ENCODE data around the gene TRIM72.
A peak's percentile ranks its signal among the peaks of the same experiment; 100 is the strongest.
"Not testable (repeated sequence)": the region's sequence is repeated elsewhere in the genome, so short reads cannot be mapped to it uniquely, and the experiment has no call there.

The TRIM72 gene

GRCh38 chr16:31191697-31192428 is 22.1 kb upstream of the TRIM72 start:
- no peak for DNase-seq

- DNase-seq: no peak
Observed at GRCh38 chr16:31192856-31193642, 20.9 kb upstream of the TRIM72 start.

GRCh38 chr16:31193874-31194273 is 20.0 kb upstream of the TRIM72 start:
- DNase-seq: no peak

- no peak for DNase-seq
Observed at GRCh38 chr16:31194898-31195297, 19.0 kb upstream of the TRIM72 start.

GRCh38 chr16:31195861-31196260 is 18.1 kb upstream of the TRIM72 start:
- DNase-seq: not testable (repeated sequence)

GRCh38 chr16:31196324-31197088 is 17.4 kb upstream of the TRIM72 start:
- no peak for DNase-seq

- DNase-seq: no peak
Observed at GRCh38 chr16:31198207-31198882, 15.6 kb upstream of the TRIM72 start.

GRCh38 chr16:31199430-31200041 is 14.4 kb upstream of the TRIM72 start:
- no peak for DNase-seq

- DNase-seq: not testable (repeated sequence)
Observed at GRCh38 chr16:31200111-31200510, 13.8 kb upstream of the TRIM72 start.

GRCh38 chr16:31200821-31201568 is 12.9 kb upstream of the TRIM72 start:
- DNase-seq: no peak

GRCh38 chr16:31201582-31202413 is 12.1 kb upstream of the TRIM72 start:
- no peak for DNase-seq

GRCh38 chr16:31202414-31203375 is 11.2 kb upstream of the TRIM72 start, which contains the start of gene PYCARD:
Gene PYCARD (minus strand): TSS chr16:31202760. CDS start chr16:31202690, 70 bp downstream.
- DNase-seq: no peak

- no peak for DNase-seq
Observed at GRCh38 chr16:31204871-31205666, 8.8 kb upstream of the TRIM72 start.

- DNase-seq: no peak
Observed at GRCh38 chr16:31206776-31207175, 7.1 kb upstream of the TRIM72 start.

- DNase-seq: no peak
Observed at GRCh38 chr16:31213342-31213741, 577 bp upstream of the TRIM72 start.

GRCh38 chr16:31214708-31215286 is 878 bp downstream of the TRIM72 start:
- no peak for DNase-seq

GRCh38 chr16:31215287-31216162 is 1.6 kb downstream of the TRIM72 start:
- peak; percentile 23 for DNase-seq

All from kidney glomerular epithelial cell (primary cell).